Cardiac muscle cell (in vitro differentiated cells and primary cell): Measurements from ENCODE around the gene SHISAL1. TPM values are rescaled to one million over a fixed set of nuclear protein-coding genes. Genes with fewer than 3 reads are reported as not detected.

Source experiments
- DNase-seq, 2 donors: peaks; one replicate each; pipeline versions ENCODE4 v3.0.0 to v3.0.0-alpha.2; 2010 to 2017; ENCODE audit warnings: low read depth in 1 of 2, low spot score in 1 of 2
- H3K27ac ChIP-seq: fragments of 200-600 bp; sonication (generic); 2 replicates; pipeline ENCODE4 v1.5.1; 2016
- H3K27me3 ChIP-seq: fragments of 200-600 bp; sonication (generic); 2 replicates; pipeline ENCODE4 v1.6.0; 2016; ENCODE audit warnings: control low read depth
- H3K36me3 ChIP-seq: fragments of 200-600 bp; sonication (generic); 2 replicates; pipeline ENCODE4 v1.5.1; 2016; ENCODE audit warnings: control low read depth
- H3K4me1 ChIP-seq: fragments of 200-600 bp; sonication (generic); 2 replicates; pipeline ENCODE4 v1.8.1; 2017; ENCODE audit warnings: low read depth, mild to moderate bottlenecking, mixed run types
- H3K4me3 ChIP-seq: fragments of 200-600 bp; sonication (generic); 2 replicates; pipeline ENCODE4 v1.5.1; 2016; ENCODE audit warnings: mild to moderate bottlenecking
- H3K9me3 ChIP-seq: fragments of 200-600 bp; sonication (generic); 2 replicates; pipeline ENCODE4 v1.5.1; 2017; ENCODE audit warnings: low read depth, mild to moderate bottlenecking, control low read depth
- CTCF ChIP-seq: IDR thresholded peaks from 2 replicates; pipeline ENCODE4 v1.5.1; 2012; ENCODE audit warnings: low read depth, mild to moderate bottlenecking, low read length
- polyA plus RNA-seq: library from polyadenylated mRNA; unstranded; fragments of >200 nt; fragmentation: Nextera tagmentation; extraction: Ambion mirVana; gene quantifications from 2 replicates; pipeline ENCODE4 v1.2.1, GENCODE V29; 2016
- total RNA-seq: library from RNA; depleted of rRNA; stranded (reverse); fragments of >200 nt; gene quantifications from 2 replicates; pipeline ENCODE4 v1.2.3, GENCODE V29; 2016

SHISAL1 gene
- total and polyA plus RNA-seq, 2 experiments from 2014 or later = 0.40 to 2.8 TPM

GRCh38 chr22:44224166-44224565 is 88.6 kb downstream of the SHISAL1 start:
- Histone ChIP-seq H3K27ac (no peak overlapping the region), H3K4me3 (no peak overlapping the region), H3K9me3 (no peaks in the 10 kb centered on the region), H3K4me1 (no peaks in the 10 kb centered on the region), H3K27me3 (no peaks in the 10 kb centered on the region), H3K36me3 (no peaks in the 10 kb centered on the region)
- TF ChIP-seq CTCF = no peak
- no peak for DNase-seq

- DNase-seq = no peak
- Histone ChIP-seq H3K36me3 (no peaks in the 10 kb centered on the region), H3K4me3 (no peak overlapping the region), H3K27me3 (no peaks in the 10 kb centered on the region), H3K4me1 (no peaks in the 10 kb centered on the region), H3K9me3 (no peaks in the 10 kb centered on the region), H3K27ac (no peak overlapping the region)
- no peak for TF ChIP-seq CTCF
These were observed 90.9 kb downstream of the SHISAL1 start for GRCh38 chr22:44221710-44222475.

- DNase-seq = no peak
- Histone ChIP-seq H3K4me3 (no peak overlapping the region), H3K36me3 (no peaks in the 10 kb centered on the region), H3K9me3 (no peaks in the 10 kb centered on the region), H3K27me3 (no peaks in the 10 kb centered on the region), H3K4me1 (no peaks in the 10 kb centered on the region), H3K27ac (no peak overlapping the region)
- no peak for TF ChIP-seq CTCF
These were observed 91.7 kb downstream of the SHISAL1 start for GRCh38 chr22:44220727-44221680.

- Histone ChIP-seq H3K27me3 (no peaks in the 10 kb centered on the region), H3K9me3 (no peaks in the 10 kb centered on the region), H3K27ac (no peak overlapping the region), H3K4me3 (no peak overlapping the region), H3K36me3 (no peaks in the 10 kb centered on the region), H3K4me1 (no peaks in the 10 kb centered on the region)
- no peak for TF ChIP-seq CTCF
- DNase-seq = no peak
These were observed 93.5 kb downstream of the SHISAL1 start for GRCh38 chr22:44219101-44219870.

- no peaks in the 10 kb centered on the region for H3K27me3 ChIP-seq
- DNase-seq = no peak
- H3K36me3 ChIP-seq = no peaks in the 10 kb centered on the region
- TF ChIP-seq CTCF = no peak
- H3K9me3 ChIP-seq = no peaks in the 10 kb centered on the region
- no peak overlapping the region for H3K4me3 ChIP-seq
- H3K4me1 ChIP-seq = no peaks in the 10 kb centered on the region
- H3K27ac ChIP-seq = no peak overlapping the region
These were observed 94.7 kb downstream of the SHISAL1 start for GRCh38 chr22:44218071-44218470.
